HCT116 (cell line): ENCODE measurements around the gene NTHL1.

Experiments used
- ATF3 ChIP-seq: IDR thresholded peaks from 2 replicates; pipeline ENCODE4 v1.6.1; 2012
- CTCF ChIP-seq, 3 experiments: fragments of 200-600 bp in 1 of 3; sonication (generic) in 1 of 3; IDR thresholded peaks in 2 of 3; conservative IDR thresholded peaks in 1 of 3; 2 replicates each; pipeline ENCODE4 v1.5.1; 2012 to 2017; ENCODE audit warnings: low read depth in 2 of 3, low read length in 2 of 3, antibody characterized with exemption in 1 of 3, borderline replicate concordance in 1 of 3, control low read depth in 1 of 3, mild to moderate bottlenecking in 1 of 3, mixed read lengths in 1 of 3, mixed run types in 1 of 3, moderate library complexity in 1 of 3; ENCODE audit not compliant: insufficient read depth in 1 of 3
- FOSL1 ChIP-seq: IDR thresholded peaks from 2 replicates; pipeline ENCODE4 v1.6.1; 2012; ENCODE audit warnings: low read depth
- POLR2A ChIP-seq: IDR thresholded peaks from 2 replicates; pipeline ENCODE4 v1.7.0; 2011; ENCODE audit warnings: borderline replicate concordance; ENCODE audit not compliant: insufficient read depth, insufficient read length; ENCODE audit errors: extremely low read depth
- YY1 ChIP-seq: IDR thresholded peaks from 2 replicates; pipeline ENCODE4 v1.6.1; 2011; ENCODE audit warnings: low read length, low read depth, moderate library complexity, mild to moderate bottlenecking; ENCODE audit not compliant: insufficient replicate concordance; ENCODE audit errors: extremely low read depth

- TF ChIP-seq FOSL1, result no peak
- TF ChIP-seq POLR2A, result no peak
- TF ChIP-seq CTCF (IDR thresholded peaks at IDR 0.05 in 2 of 3, conservative IDR thresholded peaks at IDR 0.05 in 1 of 3; ENCODE audit: borderline replicate concordance in 1 of 3, insufficient read depth in 1 of 3, low read depth in 2 of 3, low read length in 2 of 3), result no peak
- TF ChIP-seq YY1, result no peak
- TF ChIP-seq ATF3, result no peak
These were observed 53.9 kb downstream of the NTHL1 start for GRCh38 chr16:1993731-1994131.
